ENCODE measurements around the gene TAF1C. TPM values are rescaled to one million over a fixed set of nuclear protein-coding genes. Genes with fewer than 3 reads are reported as not detected.
"Not testable (repeated sequence)": the region's sequence is repeated elsewhere in the genome, so short reads cannot be mapped to it uniquely, and the experiment has no call there.

Gene TAF1C
- total RNA-seq, 1 experiment from 2014 or later, result 40.2 TPM

DNA sequence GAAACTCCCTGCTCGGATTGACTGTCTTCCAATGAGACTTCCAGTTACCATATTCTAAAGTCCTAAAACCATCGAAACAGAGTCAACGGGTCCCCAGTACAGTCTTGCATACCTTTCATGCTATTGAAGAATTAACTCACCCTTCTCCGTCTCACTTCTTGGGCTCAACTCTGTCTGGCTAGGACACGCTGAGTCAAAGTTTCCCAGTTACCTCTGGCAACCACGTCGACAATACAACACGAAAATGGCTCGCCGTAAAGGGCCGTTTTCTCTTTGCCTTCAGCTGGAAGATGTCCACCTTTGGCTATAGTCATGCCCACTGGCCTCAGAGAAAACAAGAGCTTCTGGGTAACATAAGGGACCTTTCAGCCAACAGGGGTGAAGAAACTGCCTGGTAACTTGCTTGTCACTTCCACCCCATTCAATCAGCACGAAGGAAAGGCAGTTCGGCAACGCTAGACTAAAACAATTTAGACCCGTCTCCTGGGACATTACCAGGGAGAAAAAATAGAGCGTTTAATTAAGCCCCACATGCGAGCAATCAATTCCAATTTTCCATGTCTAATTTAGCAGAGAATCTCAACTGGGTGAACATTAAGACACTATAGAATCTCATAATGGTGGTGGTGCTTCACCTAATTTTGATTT lies 31.4 kb upstream of the TAF1C start:
- H3K4me2 ChIP-seq, result no peak overlapping the region
- H3K27me3 ChIP-seq (ENCODE audit: insufficient read depth, low read depth), result no peaks in the 10 kb centered on the region
- H3K9me2 ChIP-seq (ENCODE audit: insufficient read depth), result no peaks in the 10 kb centered on the region
- DNase-seq, result no peak
- no peak overlapping the region for H3K27ac ChIP-seq
- intact Hi-C loops (cut with micrococcal nuclease; ENCODE audit: unreplicated experiment), result no loop called here
- H3K79me2 ChIP-seq (ENCODE audit: low read depth), result no peaks in the 10 kb centered on the region
- 0 out of 2 replicates have a peak, but pooled peaks cover 3% of the 10 kb centered on the region for H3K9me3 ChIP-seq (ENCODE audit: insufficient read depth, low read depth)
- H3K4me3 ChIP-seq, result no peak overlapping the region
- H3F3A ChIP-seq (ENCODE audit: insufficient read depth, low read depth), result no peaks in the 10 kb centered on the region; the same call in 1 of the 2 replicates
- H3K36me3 ChIP-seq (ENCODE audit: low read depth), result no peaks in the 10 kb centered on the region
- TF ChIP-seq EZH2 (IDR thresholded peaks at IDR 0.05; ENCODE audit: low read depth), result no peak
- TF ChIP-seq, protein P1, sequence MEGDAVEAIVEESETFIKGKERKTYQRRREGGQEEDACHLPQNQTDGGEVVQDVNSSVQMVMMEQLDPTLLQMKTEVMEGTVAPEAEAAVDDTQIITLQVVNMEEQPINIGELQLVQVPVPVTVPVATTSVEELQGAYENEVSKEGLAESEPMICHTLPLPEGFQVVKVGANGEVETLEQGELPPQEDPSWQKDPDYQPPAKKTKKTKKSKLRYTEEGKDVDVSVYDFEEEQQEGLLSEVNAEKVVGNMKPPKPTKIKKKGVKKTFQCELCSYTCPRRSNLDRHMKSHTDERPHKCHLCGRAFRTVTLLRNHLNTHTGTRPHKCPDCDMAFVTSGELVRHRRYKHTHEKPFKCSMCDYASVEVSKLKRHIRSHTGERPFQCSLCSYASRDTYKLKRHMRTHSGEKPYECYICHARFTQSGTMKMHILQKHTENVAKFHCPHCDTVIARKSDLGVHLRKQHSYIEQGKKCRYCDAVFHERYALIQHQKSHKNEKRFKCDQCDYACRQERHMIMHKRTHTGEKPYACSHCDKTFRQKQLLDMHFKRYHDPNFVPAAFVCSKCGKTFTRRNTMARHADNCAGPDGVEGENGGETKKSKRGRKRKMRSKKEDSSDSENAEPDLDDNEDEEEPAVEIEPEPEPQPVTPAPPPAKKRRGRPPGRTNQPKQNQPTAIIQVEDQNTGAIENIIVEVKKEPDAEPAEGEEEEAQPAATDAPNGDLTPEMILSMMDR (conservative IDR thresholded peaks at IDR 0.05), result no peak
- no TSS peak for BruUV-seq (replicated peaks)
- POLR2A ChIA-PET (ENCODE audit: unreplicated experiment), result no interaction called here
- H2AFZ ChIP-seq, result no peak overlapping the region
- H4K20me1 ChIP-seq (ENCODE audit: insufficient read depth), result no peaks in the 10 kb centered on the region
- H3K4me1 ChIP-seq (replicated peaks; ENCODE audit: insufficient read depth), result peaks cover 12% of the 10 kb centered on the region
- CTCF ChIA-PET, result no interaction called here

- intact Hi-C loops (cut with micrococcal nuclease; ENCODE audit: unreplicated experiment); DNase-seq; CTCF ChIA-PET: not testable (repeated sequence)
Observed at GRCh38 chr16:84216144-84216543, 29.3 kb upstream of the TAF1C start.

DNA sequence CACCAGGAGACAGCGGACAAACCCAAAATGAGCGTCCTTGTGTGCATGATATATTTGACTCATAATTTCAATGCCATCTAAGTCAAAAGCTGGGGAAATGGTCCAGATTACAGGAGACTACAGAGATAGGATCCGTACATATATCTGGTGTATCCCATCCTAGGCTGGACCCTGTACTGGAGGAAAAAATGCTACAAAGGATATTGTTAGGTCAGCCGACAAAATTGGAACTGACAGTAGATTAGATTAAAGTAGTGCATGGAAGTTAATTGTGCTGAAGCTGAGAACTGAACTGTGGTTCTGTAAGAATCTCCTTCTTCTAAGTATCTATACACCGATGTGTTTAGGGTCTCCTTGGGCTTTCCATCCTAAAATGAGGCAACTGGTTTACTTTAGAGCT lies 28.7 kb upstream of the TAF1C start:
- no peak for TF ChIP-seq EZH2 (IDR thresholded peaks at IDR 0.05; ENCODE audit: low read depth)
- TF ChIP-seq, protein P1 (conservative IDR thresholded peaks at IDR 0.05), result no peak
- ChIA-PET CTCF (no interaction called here), POLR2A (ENCODE audit: unreplicated experiment) (no interaction called here)

More at GRCh38 chr16:84216144-84216543, 29.3 kb upstream of the TAF1C start:
- H2AFZ ChIP-seq; H3K4me2 ChIP-seq; H3F3A ChIP-seq (ENCODE audit: insufficient read depth, low read depth); H3K79me2 ChIP-seq (ENCODE audit: low read depth); POLR2A ChIA-PET (ENCODE audit: unreplicated experiment); H4K20me1 ChIP-seq (ENCODE audit: insufficient read depth); H3K9me3 ChIP-seq (ENCODE audit: insufficient read depth, low read depth); H3K27ac ChIP-seq; H3K27me3 ChIP-seq (ENCODE audit: insufficient read depth, low read depth); H3K36me3 ChIP-seq (ENCODE audit: low read depth); H3K4me3 ChIP-seq; H3K9me2 ChIP-seq (ENCODE audit: insufficient read depth); BruUV-seq (replicated peaks); H3K4me1 ChIP-seq (replicated peaks; ENCODE audit: insufficient read depth): not testable (repeated sequence)

More for the DNA sequence above, 28.7 kb upstream of the TAF1C start:
- Histone ChIP-seq H3K79me2 (ENCODE audit: low read depth) (no peaks in the 10 kb centered on the region), H3K4me3 (no peak overlapping the region), H3K27ac (no peak overlapping the region), H3K4me2 (no peak overlapping the region), H3K9me3 (ENCODE audit: insufficient read depth, low read depth) (no peaks in the 10 kb centered on the region), H3K27me3 (ENCODE audit: insufficient read depth, low read depth) (no peaks in the 10 kb centered on the region), H3K36me3 (ENCODE audit: low read depth) (no peaks in the 10 kb centered on the region), H3F3A (ENCODE audit: insufficient read depth, low read depth) (no peaks in the 10 kb centered on the region), H2AFZ (no peak overlapping the region), H3K9me2 (ENCODE audit: insufficient read depth) (no peaks in the 10 kb centered on the region), H3K4me1 (replicated peaks; ENCODE audit: insufficient read depth) (peaks cover 6% of the 10 kb centered on the region; the same call in 1 of the 2 replicates), H4K20me1 (ENCODE audit: insufficient read depth) (no peaks in the 10 kb centered on the region)
- intact Hi-C loops (cut with micrococcal nuclease; ENCODE audit: unreplicated experiment), result no loop called here
- no peak for DNase-seq
- no TSS peak for BruUV-seq (replicated peaks)
